ENCODE measurements around the gene BCL2L15. TPM values are rescaled to one million over a fixed set of nuclear protein-coding genes. Genes with fewer than 3 reads are reported as not detected.

Gene BCL2L15
- total and polyA plus RNA-seq, 4 donors, result 0.59 to 2.0 (median 0.90) TPM

GRCh38 chr1:113835686-113836290 is 51.6 kb downstream of the BCL2L15 start:
- no peaks in the 10 kb centered on the region for H3K27me3 ChIP-seq (ENCODE audit: control insufficient read depth, insufficient read depth, low read length)
- H3K9me3 ChIP-seq (ENCODE audit: control insufficient read depth, insufficient read depth, low read length), result no peaks in the 10 kb centered on the region
- WGBS (ENCODE audit: insufficient coverage), result no CpG with 5 or more reads among the region's 4 CpGs
- no peak overlapping the region for H3K4me3 ChIP-seq (ENCODE audit: low read depth, low read length)
- H3K4me1 ChIP-seq (ENCODE audit: control insufficient read depth, insufficient read depth, low read length), result no peaks in the 10 kb centered on the region
- H3K36me3 ChIP-seq (ENCODE audit: control insufficient read depth, insufficient read depth, low read length), result no peaks in the 10 kb centered on the region
- no peak overlapping the region for H3K27ac ChIP-seq (ENCODE audit: low read depth, low read length)
- peak in 5 of 6 donors; percentile 31 to 89 (median 46) for DNase-seq (ENCODE audit: low read depth in 4 of 6, low spot score in 6 of 6)

GRCh38 chr1:113834716-113835115 is 52.7 kb downstream of the BCL2L15 start:
- H3K27ac ChIP-seq (ENCODE audit: low read depth, low read length), result no peak overlapping the region
- H3K4me3 ChIP-seq (ENCODE audit: low read depth, low read length), result no peak overlapping the region
- H3K9me3 ChIP-seq (ENCODE audit: control insufficient read depth, insufficient read depth, low read length), result no peaks in the 10 kb centered on the region
- H3K4me1 ChIP-seq (ENCODE audit: control insufficient read depth, insufficient read depth, low read length), result no peaks in the 10 kb centered on the region
- no peaks in the 10 kb centered on the region for H3K27me3 ChIP-seq (ENCODE audit: control insufficient read depth, insufficient read depth, low read length)
- DNase-seq (ENCODE audit: low read depth in 4 of 6, low spot score in 6 of 6), result no peak
- no peaks in the 10 kb centered on the region for H3K36me3 ChIP-seq (ENCODE audit: control insufficient read depth, insufficient read depth, low read length)
- 100% methylated on average over 1 of the region's 2 CpGs for WGBS (ENCODE audit: insufficient coverage)

Other genes with a start within 250 kb of the BCL2L15 start
- 10 to 100 TPM; 24.8 to 25.5 TPM for gene PHTF1, start 128.1 kb downstream of the BCL2L15 start, total RNA-seq
- gene PHTF1, start 128.1 kb downstream of the BCL2L15 start, polyA plus RNA-seq (ENCODE audit: insufficient read length in 2 of 2), result 10 to 100 TPM; 25.8 to 28.5 TPM
- 10 to 100 TPM; 23.7 to 33.5 TPM for gene RSBN1, start 75.1 kb downstream of the BCL2L15 start, total RNA-seq
- 10 to 100 TPM; 17.4 to 22.4 TPM for gene RSBN1, start 75.1 kb downstream of the BCL2L15 start, polyA plus RNA-seq (ENCODE audit: insufficient read length in 2 of 2)
- 1 to 10 TPM in 1 of 2 donors, under 1 TPM in 1; 0.33 to 3.1 TPM for gene PTPN22, start 15.9 kb downstream of the BCL2L15 start, total RNA-seq
- gene PTPN22, start 15.9 kb downstream of the BCL2L15 start, polyA plus RNA-seq (ENCODE audit: insufficient read length in 2 of 2), result under 1 TPM; 0.22 to 0.29 TPM
- gene AP4B1, start 17.2 kb upstream of the BCL2L15 start, total RNA-seq, result 10 to 100 TPM; 26.0 to 30.3 TPM
- 10 to 100 TPM; 36.7 to 62.6 TPM for gene AP4B1, start 17.2 kb upstream of the BCL2L15 start, polyA plus RNA-seq (ENCODE audit: insufficient read length in 2 of 2)
- gene DCLRE1B, start 17.7 kb upstream of the BCL2L15 start, total RNA-seq, result 10 to 100 TPM in 1 of 2 donors, 1 to 10 TPM in 1; 5.7 to 11.4 TPM
- gene DCLRE1B, start 17.7 kb upstream of the BCL2L15 start, polyA plus RNA-seq (ENCODE audit: insufficient read length in 2 of 2), result 10 to 100 TPM; 12.1 to 12.9 TPM
- 10 to 100 TPM; 43.2 to 57.0 TPM for gene HIPK1, start 41.7 kb upstream of the BCL2L15 start, total RNA-seq
- 10 to 100 TPM; 41.5 to 58.6 TPM for gene HIPK1, start 41.7 kb upstream of the BCL2L15 start, polyA plus RNA-seq (ENCODE audit: insufficient read length in 2 of 2)
- gene OLFML3, start 91.9 kb upstream of the BCL2L15 start, total RNA-seq, result 100 to 1,000 TPM in 1 of 2 donors, 10 to 100 TPM in 1; 64.9 to 343 TPM
- gene OLFML3, start 91.9 kb upstream of the BCL2L15 start, polyA plus RNA-seq (ENCODE audit: insufficient read length in 2 of 2), result 10 to 100 TPM; 50.6 to 96.7 TPM

All from spinal cord (tissue), 10 donors.